Stimulated activated CD8-positive, alpha-beta memory T cell treated with anti-CD3 and anti-CD28 coated beads, Interleukin-4, amount 100 ng/mL, for 4 hours (primary cell): ENCODE data around the gene ANO3.
"Not testable (repeated sequence)": the region's sequence is repeated elsewhere in the genome, so short reads cannot be mapped to it uniquely, and the experiment has no call there.

ENCODE experiments used
- DNase-seq, 2 donors: peaks; one replicate each; pipeline ENCODE4 v3.0.0-alpha.2; 2020; ENCODE audit warnings: low read depth in 2 of 2, low spot score in 1 of 2

ANO3 gene

DNA sequence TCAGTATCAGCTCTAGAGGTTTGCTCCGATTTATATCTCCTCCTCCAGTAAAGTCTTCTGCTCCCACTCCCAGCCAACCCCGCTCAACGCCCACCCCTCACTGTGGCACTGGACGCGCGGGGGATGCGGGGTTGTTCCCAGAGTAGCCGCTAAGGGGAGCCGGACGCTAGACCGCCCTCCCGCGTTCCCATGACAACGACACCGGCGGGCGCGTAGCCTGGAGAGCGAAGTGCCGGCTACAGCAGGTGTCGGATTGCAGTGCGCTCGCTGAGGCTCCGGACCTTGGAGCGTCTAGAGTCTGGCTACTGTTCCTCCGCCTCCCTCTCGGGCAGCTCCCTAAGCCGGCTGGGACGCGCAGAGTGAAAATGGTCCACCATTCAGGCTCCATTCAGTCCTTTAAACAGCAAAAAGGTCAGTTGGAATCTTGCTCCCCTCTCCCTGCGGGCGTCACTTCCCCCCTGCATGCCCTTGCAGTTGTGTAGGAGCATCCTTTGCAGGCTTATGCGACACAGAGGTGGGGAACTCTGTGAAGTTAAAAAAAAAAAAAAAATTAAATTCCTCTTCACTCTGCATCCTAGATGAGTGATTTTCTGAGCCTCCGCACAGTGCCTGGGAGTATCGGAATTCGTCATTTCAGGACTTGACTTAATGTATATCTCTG lies at the start of gene ANO3:
Gene ANO3 (plus strand): TSS at position 220 of the 661 bp plus-strand sequence. CDS start 146 bp downstream, at position 366.
- DNase-seq = no peak

DNA sequence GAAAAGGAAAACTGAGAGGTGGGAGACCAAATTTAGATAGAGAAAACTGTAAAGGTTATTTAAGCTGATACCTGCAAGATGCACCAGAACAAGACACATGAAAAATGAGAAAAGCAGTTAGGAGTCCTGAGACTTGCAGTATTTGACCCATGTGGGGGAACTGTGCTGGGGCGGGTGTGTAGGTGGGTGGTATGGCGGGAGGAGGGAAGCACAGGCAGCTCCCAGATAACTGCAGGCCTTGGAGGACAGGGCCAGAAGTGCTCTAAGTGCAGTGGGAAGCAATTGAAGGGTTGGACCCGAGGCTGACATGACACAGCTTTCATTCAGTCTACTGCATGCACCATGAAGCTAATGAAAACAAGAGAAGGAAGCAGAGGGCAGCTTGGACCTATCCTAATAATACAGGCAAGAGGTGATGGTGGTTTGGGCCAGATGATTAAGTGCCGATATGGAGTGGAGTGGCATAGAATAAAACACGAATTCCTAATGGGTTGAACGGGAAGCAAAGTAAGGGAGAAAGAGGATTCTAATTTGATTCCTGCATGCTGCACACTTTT lies 48.0 kb upstream of the ANO3 start:
- no peak for DNase-seq

DNA sequence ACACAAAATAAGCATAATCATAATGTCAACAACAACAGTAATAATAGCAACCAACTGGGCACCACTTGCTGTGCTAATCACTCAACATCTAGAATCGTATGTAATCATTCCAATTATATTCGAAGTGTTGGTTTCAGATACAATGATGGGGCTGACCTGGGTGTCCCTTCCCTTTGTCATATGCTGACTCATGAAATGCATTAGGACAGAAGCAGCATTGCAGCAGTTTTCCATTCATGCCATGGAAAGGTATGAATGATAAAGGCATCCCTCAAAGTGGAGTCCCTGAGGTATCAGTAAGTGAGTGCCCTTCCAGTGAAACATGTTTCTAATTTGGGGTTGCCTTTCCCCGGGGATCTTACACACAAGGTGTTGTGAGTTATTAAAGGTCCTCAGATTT lies 46.3 kb upstream of the ANO3 start:
- DNase-seq = no peak

DNA sequence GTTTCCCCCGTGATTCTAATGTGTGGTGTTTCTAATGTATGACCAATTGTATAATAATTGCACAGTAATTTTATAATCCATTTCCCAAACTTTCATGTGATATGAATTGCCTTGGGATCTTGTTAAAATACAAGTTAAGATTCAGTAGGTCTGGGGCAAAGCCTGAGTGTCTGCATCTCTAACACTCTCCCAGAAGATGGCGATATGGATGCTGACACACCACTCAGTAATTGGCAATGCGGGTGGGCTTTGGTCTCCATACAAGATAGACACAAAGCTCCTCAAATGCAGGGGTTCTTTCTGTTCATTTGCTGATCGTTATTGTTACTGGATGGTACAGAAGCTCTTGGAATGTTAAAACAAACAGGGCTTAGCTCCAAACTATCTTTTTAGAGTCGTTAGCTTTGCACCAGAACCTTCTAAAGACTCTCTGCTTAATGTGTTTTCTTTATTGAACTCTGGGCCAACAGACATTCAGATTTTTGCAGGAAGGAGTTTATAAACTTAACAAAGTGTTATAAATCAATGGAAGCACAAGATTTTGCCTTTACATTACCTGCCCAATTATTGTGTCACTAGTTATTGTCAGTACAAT lies 45.4 kb upstream of the ANO3 start:
- no peak for DNase-seq

DNA sequence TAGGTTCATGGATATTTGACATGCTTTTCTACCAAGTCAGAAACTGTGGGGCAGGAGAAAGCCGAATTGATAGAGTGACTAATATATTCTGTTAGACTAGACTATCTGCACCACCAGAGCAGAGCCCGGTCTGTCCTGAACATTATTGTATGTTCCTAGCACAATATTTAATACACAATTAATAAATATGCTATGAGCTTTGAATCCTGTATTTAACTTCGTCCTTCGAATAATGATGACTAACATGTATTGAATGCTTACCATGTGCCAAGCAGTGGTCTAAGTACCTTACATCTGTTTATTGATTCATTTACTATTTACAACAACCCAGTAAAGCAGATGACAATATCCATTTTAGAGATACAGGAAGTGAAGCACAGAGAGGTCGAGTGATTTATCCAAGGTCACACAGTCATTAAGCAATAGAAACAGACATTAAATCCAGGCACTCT lies 44.8 kb upstream of the ANO3 start:
- DNase-seq = no peak

DNA sequence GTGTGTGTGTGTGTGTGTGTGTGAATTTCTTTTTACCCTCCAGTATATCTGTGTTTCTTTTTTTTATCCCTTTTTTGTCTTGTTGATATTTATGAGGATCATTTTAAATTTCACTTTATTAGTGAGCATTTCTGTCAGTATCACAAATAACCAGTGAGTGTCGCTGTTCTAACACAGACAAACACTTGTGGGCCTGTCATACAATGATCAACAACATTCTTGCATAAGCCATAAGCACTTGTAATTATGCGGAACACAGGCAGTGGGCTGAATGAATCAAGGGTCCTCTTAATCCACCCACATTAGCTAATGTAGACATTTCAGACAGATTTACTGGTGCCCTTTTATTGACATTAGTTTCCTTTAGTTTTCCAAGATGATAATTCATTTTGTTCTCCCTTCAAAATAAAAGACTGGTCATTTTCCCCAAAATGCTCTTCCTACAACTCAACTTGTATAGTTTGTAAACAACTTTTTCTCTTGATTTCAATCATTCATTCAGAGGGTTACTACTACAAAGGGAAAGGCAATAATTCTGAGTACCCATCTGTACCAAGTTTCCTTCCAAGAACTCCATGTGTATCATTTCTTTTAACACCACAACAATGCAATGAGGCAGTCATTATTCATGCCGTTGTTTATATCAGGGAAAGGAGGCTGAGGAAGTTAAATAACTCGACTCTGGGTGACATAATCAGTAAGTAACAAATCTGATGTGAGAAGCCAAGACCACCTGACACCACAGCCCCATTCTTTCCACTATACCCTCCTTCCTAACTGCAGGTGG lies 34.5 kb upstream of the ANO3 start:
- no peak for DNase-seq

DNA sequence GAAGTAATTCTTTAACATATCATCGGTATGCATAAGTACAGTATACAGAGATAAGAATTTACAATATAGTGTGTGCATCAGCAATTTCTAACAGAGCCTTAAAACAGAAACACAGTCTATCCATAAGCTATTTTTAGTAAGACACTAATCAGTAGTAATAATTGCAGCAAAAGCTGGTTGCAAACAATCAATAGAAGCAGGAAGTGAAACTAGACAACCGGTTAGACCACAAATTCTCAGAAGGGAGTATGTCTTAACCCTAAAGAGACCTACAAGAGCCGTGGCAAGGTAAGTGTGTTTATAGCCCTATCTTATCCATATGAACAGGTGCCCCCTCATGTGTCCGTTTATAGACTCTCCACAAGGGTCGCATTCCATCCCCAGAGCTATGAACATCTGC lies 15.6 kb upstream of the ANO3 start:
- not testable (repeated sequence) for DNase-seq

DNA sequence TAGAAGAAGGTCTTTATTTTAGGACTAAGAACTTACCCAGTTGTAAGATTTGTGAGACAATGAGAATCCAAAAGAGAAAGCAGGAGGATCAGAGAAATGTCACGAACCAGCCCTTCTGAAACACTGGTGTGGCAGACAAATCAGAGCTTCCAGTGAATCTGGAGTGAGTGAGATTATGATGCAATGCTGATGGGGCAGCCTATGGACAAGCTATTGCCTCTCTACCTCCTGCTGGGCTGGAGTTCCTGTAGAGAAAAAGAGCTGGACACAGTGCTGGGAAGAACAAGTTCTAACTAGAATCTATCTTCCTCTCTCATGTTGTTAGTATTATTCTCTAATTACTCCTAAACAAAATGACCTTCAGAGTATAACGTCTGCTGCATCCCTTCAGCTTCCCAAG lies 12.0 kb upstream of the ANO3 start:
- DNase-seq = no peak

DNA sequence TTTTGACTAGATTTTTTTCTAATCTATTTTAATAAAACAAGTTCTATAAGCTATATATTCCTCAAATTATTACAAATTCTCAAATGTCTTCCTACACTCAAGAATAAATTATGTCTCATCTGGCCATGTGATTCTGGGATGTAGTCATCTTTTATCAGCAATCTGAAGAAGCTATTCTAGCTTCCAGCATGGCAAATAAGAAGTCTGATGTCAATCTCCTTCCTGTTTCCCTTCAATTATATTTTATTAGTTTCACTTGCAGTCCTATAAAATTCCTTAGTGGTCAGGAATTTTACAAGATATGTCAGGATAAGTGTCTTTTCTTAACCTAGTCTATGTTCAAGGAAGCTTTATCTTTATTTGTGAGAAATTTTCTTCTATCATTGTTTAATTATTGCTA lies 10.4 kb upstream of the ANO3 start:
- no peak for DNase-seq

DNA sequence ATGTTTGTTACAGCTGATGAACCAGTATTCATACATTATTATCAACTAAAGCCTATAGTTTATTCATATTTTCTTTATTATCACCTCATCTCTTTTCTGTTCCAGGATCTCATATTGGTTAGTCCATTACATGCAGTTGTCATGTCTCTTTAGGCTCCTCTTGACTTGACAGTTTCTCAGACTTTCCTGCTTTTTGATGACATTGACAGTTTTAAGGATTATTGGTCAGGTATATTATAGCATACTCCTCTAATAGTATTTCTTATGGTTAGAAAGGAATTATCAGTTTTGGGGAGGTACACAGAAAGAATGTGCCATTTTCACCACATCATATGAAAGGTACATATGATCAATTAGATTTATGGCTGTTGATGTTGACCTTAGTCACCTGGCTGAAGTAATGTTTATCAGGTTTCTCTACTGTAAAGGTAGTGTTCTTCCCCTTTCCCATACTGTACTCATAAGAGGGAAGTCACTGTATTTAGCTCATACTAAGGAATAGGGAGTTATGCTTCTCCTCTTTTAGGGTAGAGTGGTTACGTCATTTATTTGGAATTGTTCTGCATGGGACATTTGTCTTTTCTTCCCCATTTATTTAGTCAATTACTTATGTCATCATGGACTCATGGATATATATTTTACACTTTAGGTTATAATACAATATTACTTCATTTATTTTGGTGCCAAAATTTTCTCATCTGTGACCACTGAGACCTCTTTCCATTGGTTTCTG lies 9.4 kb upstream of the ANO3 start:
- no peak for DNase-seq

DNA sequence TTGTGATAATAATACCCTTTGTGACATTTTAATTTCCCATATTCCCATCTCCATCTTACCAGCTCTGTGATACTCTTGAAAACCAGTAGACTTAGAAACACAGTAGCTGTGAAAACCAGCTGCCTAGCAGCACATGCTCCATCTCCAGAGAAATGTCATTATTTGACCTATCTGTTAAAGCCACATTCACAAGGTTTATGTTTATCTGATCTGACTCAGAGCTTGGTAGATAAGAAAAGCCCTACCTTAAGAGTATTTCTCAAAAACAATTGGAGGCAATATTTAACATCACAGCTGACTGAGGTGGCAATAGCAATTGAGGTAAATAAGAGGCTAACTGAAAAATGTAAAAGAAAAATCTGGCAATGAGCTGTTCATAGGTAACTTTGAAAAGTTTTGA lies 8.1 kb upstream of the ANO3 start:
- DNase-seq = no peak

DNA sequence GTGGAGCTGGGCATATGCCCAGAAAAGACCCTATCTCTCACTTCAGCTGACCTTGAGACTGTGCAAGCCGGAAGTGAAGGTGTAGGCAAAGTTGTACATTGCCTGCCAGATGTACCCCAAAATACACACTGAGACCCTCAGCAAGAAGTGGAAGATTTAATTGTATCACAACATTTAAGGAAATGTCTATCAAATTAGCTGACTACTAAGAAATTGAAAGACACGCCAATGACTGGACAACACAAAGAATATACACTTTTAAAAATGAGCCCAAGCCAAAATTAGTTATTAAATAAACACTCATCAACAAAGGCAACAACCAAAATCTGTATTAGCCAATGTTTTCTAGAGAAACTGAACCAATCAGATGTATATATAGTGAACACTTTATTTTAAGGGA lies 7.7 kb upstream of the ANO3 start:
- DNase-seq = no peak

DNA sequence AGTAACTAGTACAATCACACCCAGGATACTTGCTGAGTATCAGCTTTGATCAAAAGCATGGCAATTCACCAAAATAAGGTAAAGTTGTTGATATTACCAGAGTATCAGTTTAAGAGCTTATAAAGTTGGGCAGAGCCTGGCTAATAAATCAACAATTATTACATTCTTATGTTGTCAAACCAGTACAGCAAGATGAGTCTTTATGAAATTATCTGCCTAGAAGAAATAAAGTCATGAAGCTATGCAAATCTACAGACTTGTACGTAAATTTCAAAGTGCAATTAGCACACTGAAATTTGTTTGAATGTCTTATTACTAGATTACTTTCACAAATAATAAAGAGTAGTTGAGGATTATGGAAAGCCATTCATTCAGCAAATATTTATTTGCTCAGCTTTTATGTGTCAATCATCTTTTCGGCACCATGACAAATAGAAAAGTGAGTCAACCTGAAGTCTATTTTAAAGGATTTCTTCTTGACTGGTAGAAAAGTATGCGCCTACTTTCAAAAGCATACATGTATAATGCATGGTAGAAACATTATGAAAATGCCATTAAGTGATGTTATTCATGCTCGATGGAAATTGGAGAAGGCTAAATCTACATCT lies 5.0 kb upstream of the ANO3 start:
- no peak for DNase-seq

DNA sequence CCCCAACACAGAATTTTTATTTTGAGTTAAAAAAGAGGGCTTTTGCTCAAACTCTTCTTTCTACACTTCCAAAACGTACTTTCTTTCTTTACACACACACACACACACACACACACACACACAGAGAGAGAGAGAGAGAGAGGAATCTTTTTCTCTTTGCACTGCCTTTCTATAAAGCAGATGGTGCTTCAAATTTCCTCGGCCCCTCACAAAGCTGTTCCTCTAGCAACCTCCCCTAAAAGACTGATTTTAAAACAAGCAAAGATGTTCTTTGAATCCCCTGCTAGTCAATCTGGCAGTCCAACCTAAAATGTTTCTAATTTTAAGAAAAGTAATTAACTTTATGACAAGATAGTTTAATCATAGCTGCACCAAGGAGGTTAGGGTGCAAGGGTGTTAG lies 2.7 kb upstream of the ANO3 start:
- DNase-seq = no peak

DNA sequence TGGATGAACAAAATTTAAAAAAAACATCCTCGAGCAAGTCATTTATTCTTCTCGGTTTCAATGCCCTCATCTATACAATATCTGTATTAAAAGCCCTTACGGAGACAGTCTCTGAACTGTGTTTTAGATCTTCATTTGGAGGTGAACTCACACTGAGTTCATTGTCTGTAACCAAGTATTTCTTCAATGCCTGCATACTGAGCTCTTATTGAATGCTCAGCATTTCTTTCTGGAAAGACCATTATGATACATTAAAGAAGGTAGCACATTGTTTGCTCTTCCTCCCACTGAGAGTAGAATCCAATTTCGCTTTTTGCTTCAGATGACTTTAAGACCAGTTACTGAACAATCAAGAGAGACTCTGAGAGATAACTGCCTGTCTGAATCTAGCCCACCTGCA lies 1.7 kb upstream of the ANO3 start:
- DNase-seq = no peak

DNA sequence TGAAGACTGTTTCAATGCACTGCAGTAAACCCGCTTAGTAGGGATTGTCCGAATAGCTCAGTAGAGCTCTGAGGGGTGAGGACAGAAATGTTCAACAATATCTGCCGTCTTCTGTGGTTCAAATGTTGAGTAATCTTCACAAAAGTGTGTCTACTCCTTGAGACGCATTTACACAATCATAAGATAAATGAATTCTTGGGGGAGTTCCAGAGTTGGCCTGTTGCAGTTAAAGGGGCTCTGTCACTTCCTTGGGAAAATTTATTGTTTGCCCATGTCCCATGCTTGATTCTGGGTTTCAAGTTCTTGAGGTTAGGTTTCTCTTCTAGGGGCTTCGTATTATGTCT lies 614 bp downstream of the ANO3 start:
- no peak for DNase-seq

DNA sequence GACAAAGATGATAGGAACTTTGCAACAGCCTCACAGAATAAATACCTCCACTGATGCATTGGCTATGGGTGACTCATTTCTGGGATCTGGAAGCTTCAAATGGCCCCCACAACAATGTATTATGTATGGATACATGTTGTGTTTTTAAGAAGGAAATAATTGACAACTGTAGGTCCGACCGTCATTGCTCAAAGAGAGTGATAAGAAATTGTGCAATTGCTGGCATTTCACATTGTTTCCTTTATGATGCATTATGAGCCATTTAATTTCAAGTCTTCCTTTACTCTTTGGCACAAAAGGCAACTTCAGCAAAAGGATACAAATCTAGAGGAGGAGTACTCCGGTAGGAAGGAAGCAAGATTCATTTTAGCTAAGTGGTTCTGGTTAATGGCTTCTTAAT lies 2.0 kb downstream of the ANO3 start:
- DNase-seq = no peak

DNA sequence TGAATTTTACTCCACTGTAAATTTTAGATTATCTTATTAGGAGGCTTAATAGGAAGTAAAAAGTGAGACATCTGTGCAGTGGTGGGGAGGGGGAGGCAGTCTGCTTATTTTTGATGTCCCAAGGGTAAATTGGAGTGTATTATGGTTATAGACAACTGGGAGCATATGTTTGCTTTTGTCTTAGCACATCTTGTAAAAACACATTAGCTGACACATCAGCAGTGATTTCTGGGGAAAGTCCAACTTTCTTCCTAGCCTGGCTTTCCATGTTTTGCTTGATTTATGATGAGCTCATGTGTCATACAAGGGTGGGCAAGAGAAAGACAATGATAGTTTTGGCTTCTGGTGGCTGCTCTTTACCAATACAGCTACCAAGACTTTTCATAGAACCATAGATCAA lies 4.0 kb downstream of the ANO3 start:
- DNase-seq = no peak

DNA sequence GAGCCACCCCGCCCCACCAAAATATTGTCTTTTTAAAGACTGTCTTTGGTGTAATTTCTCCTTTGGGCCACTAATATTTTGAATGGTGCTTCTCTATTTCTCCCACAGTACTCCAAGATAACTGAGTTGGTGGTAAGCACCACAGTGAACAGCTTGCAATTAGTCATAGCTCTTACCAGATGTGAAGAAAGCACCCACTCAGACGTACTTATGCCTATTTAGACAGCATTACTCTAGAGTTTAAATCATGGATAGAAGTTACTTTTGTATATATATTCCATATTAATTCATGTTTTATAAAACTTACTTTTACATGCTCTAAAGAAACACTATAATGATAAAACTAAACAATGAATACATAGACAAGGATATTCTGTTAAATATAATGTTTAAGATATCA lies 12.7 kb downstream of the ANO3 start:
- no peak for DNase-seq

DNA sequence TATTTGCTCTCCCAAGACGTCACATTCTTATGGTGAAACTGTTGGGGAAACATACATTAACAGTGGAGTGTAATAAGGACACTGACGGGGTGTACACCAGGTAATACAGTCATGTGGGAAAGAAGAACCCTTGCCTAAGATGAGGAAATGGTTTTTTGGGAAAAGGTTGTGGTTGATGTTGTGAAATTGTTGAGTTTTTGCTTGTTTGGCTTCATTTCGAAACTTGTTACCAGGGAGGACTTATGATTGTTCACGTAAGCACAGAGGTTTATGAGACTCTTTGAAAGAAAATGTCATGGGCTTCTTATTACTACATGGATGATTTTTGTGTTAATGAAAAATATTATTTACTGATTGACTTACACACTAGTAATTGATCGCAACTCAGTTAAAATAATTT lies 16.8 kb downstream of the ANO3 start:
- no peak for DNase-seq

DNA sequence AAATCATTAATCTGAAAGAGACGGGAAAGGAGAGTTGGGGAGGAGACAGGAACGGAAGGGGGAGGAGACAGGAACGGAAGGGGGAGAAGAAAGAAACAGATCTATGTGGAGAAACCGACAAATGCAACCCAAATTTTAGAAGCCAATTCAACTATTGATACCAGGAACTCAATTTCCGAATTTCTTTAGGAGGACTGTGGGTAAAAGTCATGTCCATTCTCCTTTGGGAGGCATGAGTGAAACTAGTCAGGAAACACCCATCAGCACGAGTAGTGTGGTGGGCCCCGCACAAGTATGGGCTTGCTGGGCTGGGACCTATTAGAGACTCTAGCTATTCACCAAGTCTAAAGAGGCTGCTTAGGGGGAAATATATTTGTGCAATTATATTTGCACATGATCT lies 18.1 kb downstream of the ANO3 start:
- DNase-seq = no peak
